ENCODE results near the gene PHACTR3.
"Not testable (repeated sequence)": the region's sequence is repeated elsewhere in the genome, so short reads cannot be mapped to it uniquely, and the experiment has no call there.

Gene PHACTR3

GRCh38 chr20:59880198-59880597, 275.9 kb downstream of the PHACTR3 start:
- no peak overlapping the region for H3K4me3 ChIP-seq (ENCODE audit: low read depth, low read length)
- no peak for TF ChIP-seq CTCF (conservative IDR thresholded peaks at IDR 0.05; ENCODE audit: low read depth, low read length)
- no peak for DNase-seq (ENCODE audit: low read depth)

GRCh38 chr20:59884494-59884893, 280.2 kb downstream of the PHACTR3 start:
- no peak for TF ChIP-seq CTCF (conservative IDR thresholded peaks at IDR 0.05; ENCODE audit: low read depth, low read length)
- DNase-seq (ENCODE audit: low read depth): no peak
- no peak overlapping the region for H3K4me3 ChIP-seq (ENCODE audit: low read depth, low read length)

- no peak overlapping the region for H3K4me3 ChIP-seq (ENCODE audit: low read depth, low read length)
- no peak for DNase-seq (ENCODE audit: low read depth)
- TF ChIP-seq CTCF (conservative IDR thresholded peaks at IDR 0.05; ENCODE audit: low read depth, low read length): no peak
Observed at GRCh38 chr20:59888050-59888449, 283.7 kb downstream of the PHACTR3 start.

GRCh38 chr20:59890035-59890434, 285.7 kb downstream of the PHACTR3 start:
- not testable (repeated sequence) for DNase-seq (ENCODE audit: low read depth); H3K4me3 ChIP-seq (ENCODE audit: low read depth, low read length)

GRCh38 chr20:59891581-59891980, 287.2 kb downstream of the PHACTR3 start:
- DNase-seq (ENCODE audit: low read depth): no peak
- H3K4me3 ChIP-seq (ENCODE audit: low read depth, low read length): no peak overlapping the region
- TF ChIP-seq CTCF (conservative IDR thresholded peaks at IDR 0.05; ENCODE audit: low read depth, low read length): no peak

- H3K4me3 ChIP-seq (ENCODE audit: low read depth, low read length): no peak overlapping the region
- no peak for TF ChIP-seq CTCF (conservative IDR thresholded peaks at IDR 0.05; ENCODE audit: low read depth, low read length)
- no peak for DNase-seq (ENCODE audit: low read depth)
Observed at GRCh38 chr20:59895908-59896307, 291.6 kb downstream of the PHACTR3 start.

Data from choroid plexus epithelial cell (primary cell).